GM12891 (cell line): Measurements from ENCODE around the gene GLI1.

Experiments used
- POLR2A ChIP-seq: IDR thresholded peaks from 2 replicates; pipeline ENCODE4 v1.6.1; 2011; ENCODE audit warnings: low read depth, low read length, control low read depth
- POLR2AphosphoS5 ChIP-seq: IDR thresholded peaks from 2 replicates; pipeline ENCODE4 v1.6.1; 2011; ENCODE audit warnings: low read depth, low read length, control low read depth

- TF ChIP-seq POLR2A (no peak), POLR2AphosphoS5 (no peak)
Measured at GRCh38 chr12:57438400-57438799, 21.2 kb upstream of the GLI1 start.
